MCF 10A (cell line): ENCODE results near the gene CLEC3B. TPM values are rescaled to one million over a fixed set of nuclear protein-coding genes. Genes with fewer than 3 reads are reported as not detected.

Source experiments
- BruUV-seq: library from RNA; stranded (reverse); fragments of 400-500 nt; replicated peaks from 2 replicates; lab custom pipeline; 2021; lab: Mats Ljungman, UMichigan
- CTCF ChIA-PET: fragments of 300-600 bp; sonication (Branson Sonifier 250); formaldehyde crosslinking; extraction: SDS; loops from one replicate; lab custom pipeline; 2021; ENCODE audit warnings: antibody characterized with exemption, inconsistent platforms; lab: Yijun Ruan, JAX
- POLR2A ChIA-PET: fragments of 300-600, 350-650 bp; sonication (Branson Sonifier 250); formaldehyde crosslinking; extraction: SDS; loops from one replicate; lab custom pipeline; 2020; ENCODE audit warnings: antibody characterized with exemption, inconsistent platforms; lab: Yijun Ruan, JAX
- DNase-seq: peaks from one replicate; pipeline ENCODE4 v3.0.0-alpha.2; 2018; ENCODE audit not compliant: unreplicated experiment
- H3K27ac Mint-ChIP-seq: one replicate; pipeline ENCODE4 v1.8.0; 2022; ENCODE audit warnings: mild to moderate bottlenecking, low read depth, mixed read lengths; ENCODE audit not compliant: unreplicated experiment
- H3K27me3 Mint-ChIP-seq: one replicate; pipeline ENCODE4 v1.8.0; 2022; ENCODE audit warnings: mixed read lengths; ENCODE audit not compliant: insufficient read depth, unreplicated experiment
- H3K36me3 Mint-ChIP-seq: one replicate; pipeline ENCODE4 v1.8.0; 2022; ENCODE audit warnings: mild to moderate bottlenecking, moderate library complexity, mixed read lengths; ENCODE audit not compliant: insufficient read depth, unreplicated experiment
- H3K4me1 Mint-ChIP-seq: one replicate; pipeline ENCODE4 v1.8.0; 2022; ENCODE audit warnings: mixed read lengths; ENCODE audit not compliant: insufficient read depth, unreplicated experiment
- H3K4me3 Mint-ChIP-seq: one replicate; pipeline ENCODE4 v1.8.0; 2022; ENCODE audit warnings: mild to moderate bottlenecking, moderate library complexity, mixed read lengths; ENCODE audit not compliant: unreplicated experiment
- H3K9me3 Mint-ChIP-seq: one replicate; pipeline ENCODE4 v1.8.0; 2022; ENCODE audit warnings: mixed read lengths; ENCODE audit not compliant: unreplicated experiment
- CTCF ChIP-seq: fragments of 200-600 bp; IDR thresholded peaks from one replicate; pipeline ENCODE4 v1.8.0; 2022; ENCODE audit warnings: antibody characterized with exemption, mild to moderate bottlenecking; ENCODE audit not compliant: unreplicated experiment
- intact Hi-C: fragments of 100-400 bp; cut with micrococcal nuclease; formaldehyde crosslinking; loops from 2 replicates; pipeline ENCODE4 v1.14.1; 2022
- total RNA-seq: library from RNA; stranded (reverse); gene quantifications from 2 replicates; pipeline ENCODE4 v1.2.3, GENCODE V29; 2022

Gene CLEC3B
- total RNA-seq, 1 experiment from 2014 or later = not detected

GRCh38 chr3:45010811-45011333 lies 15.2 kb upstream of the CLEC3B start:
- peaks cover 38% of the 10 kb centered on the region for H3K36me3 Mint-ChIP-seq
- CTCF ChIA-PET = no interaction called here

GRCh38 chr3:45011756-45012508 lies 14.2 kb upstream of the CLEC3B start:
- no peak for TF ChIP-seq CTCF
- POLR2A ChIA-PET = interaction anchor here (0.7 to 3.3 kb wide), 11 partner anchors 11 to 708 kb away, joined by 3 to 24 read pairs (median 4); partner anchors contain the start of genes EXOSC7 and ZDHHC3
- Mint-ChIP-seq H3K4me3 (peak overlapping the region; percentile 31), H3K36me3 (peaks cover 40% of the 10 kb centered on the region), H3K9me3 (no peaks in the 10 kb centered on the region), H3K27me3 (no peaks in the 10 kb centered on the region), H3K27ac (peak overlapping the region; percentile 87), H3K4me1 (peaks cover 26% of the 10 kb centered on the region)
- CTCF ChIA-PET = interaction anchor here (0.6 to 0.7 kb wide), 2 partner anchors 36 to 198 kb away, joined by 3 read pairs; partner anchors contain the start of gene ZDHHC3
- no TSS peak for BruUV-seq
- DNase-seq = peak; percentile 34
- intact Hi-C loops = no loop called here

More at GRCh38 chr3:45010811-45011333, 15.2 kb upstream of the CLEC3B start:
- peaks cover 26% of the 10 kb centered on the region for H3K4me1 Mint-ChIP-seq
- no peak for TF ChIP-seq CTCF
- intact Hi-C loops = no loop called here
- H3K4me3 Mint-ChIP-seq = no peak overlapping the region
- peak overlapping the region; percentile 51 for H3K27ac Mint-ChIP-seq
- BruUV-seq = no TSS peak
- no peaks in the 10 kb centered on the region for H3K27me3 Mint-ChIP-seq
- DNase-seq = no peak
- POLR2A ChIA-PET = interaction anchor here (0.6 to 3.3 kb wide), 7 partner anchors 17 to 1482 kb away, joined by 3 to 24 read pairs (median 3); no protein-coding TSS in a partner anchor
- H3K9me3 Mint-ChIP-seq = no peaks in the 10 kb centered on the region

- BruUV-seq = no TSS peak
- H3K4me3 Mint-ChIP-seq = no peak overlapping the region
- peaks cover 37% of the 10 kb centered on the region for H3K36me3 Mint-ChIP-seq
- ChIA-PET CTCF (no interaction called here), POLR2A (interaction anchor here (0.7 to 3.3 kb wide), 8 partner anchors 12 to 387 kb away, joined by 3 to 24 read pairs (median 4); partner anchors contain the start of genes EXOSC7 and ZDHHC3)
- no peak for DNase-seq
- H3K27me3 Mint-ChIP-seq = no peaks in the 10 kb centered on the region
- H3K9me3 Mint-ChIP-seq = no peaks in the 10 kb centered on the region
- no peak for TF ChIP-seq CTCF
- peak overlapping the region; percentile 87 for H3K27ac Mint-ChIP-seq
- intact Hi-C loops = no loop called here
- H3K4me1 Mint-ChIP-seq = peaks cover 26% of the 10 kb centered on the region
These were observed 13.5 kb upstream of the CLEC3B start for GRCh38 chr3:45012577-45012976.

GRCh38 chr3:45016916-45017315 lies 9.2 kb upstream of the CLEC3B start:
- no peak overlapping the region for H3K27ac Mint-ChIP-seq
- BruUV-seq = no TSS peak
- ChIA-PET CTCF (interaction anchor here (0.9 to 1.7 kb wide), 2 partner anchors 20 to 25 kb away, joined by 3 to 7 read pairs; no protein-coding TSS in a partner anchor), POLR2A (interaction anchor here (0.6 kb wide), 1 partner anchor 20 kb away, joined by 3 read pairs; no protein-coding TSS in a partner anchor)
- H3K36me3 Mint-ChIP-seq = peaks cover 25% of the 10 kb centered on the region
- no peaks in the 10 kb centered on the region for H3K9me3 Mint-ChIP-seq
- intact Hi-C loops = no loop called here
- no peak for TF ChIP-seq CTCF
- H3K4me3 Mint-ChIP-seq = no peak overlapping the region
- H3K4me1 Mint-ChIP-seq = peaks cover 13% of the 10 kb centered on the region
- H3K27me3 Mint-ChIP-seq = no peaks in the 10 kb centered on the region
- DNase-seq = no peak
